ENCODE data around the gene SLC35E3. TPM values are rescaled to one million over a fixed set of nuclear protein-coding genes. Genes with fewer than 3 reads are reported as not detected.
A peak's percentile ranks its signal among the peaks of the same experiment; 100 is the strongest.

Gene SLC35E3
- total and polyA plus RNA-seq, 2 of the 13 experiments (the other 11 are each of a cell fraction or from before 2014, with no cell fraction given): 13.0 to 22.1 TPM

GRCh38 chr12:68804657-68805591 lies 58.9 kb downstream of the SLC35E3 start (continued):
- TF ChIP-seq ZBTB7A (CRISPR knock-in tag; IDR thresholded peaks at IDR 0.05) (peak; percentile 69; the same call in 1 of the 2 replicates), RBFOX2 (IDR thresholded peaks at IDR 0.05; ENCODE audit: low read depth, low read length) (peak; percentile 77), ZNF34 (CRISPR knock-in tag; IDR thresholded peaks at IDR 0.05; ENCODE audit: borderline replicate concordance) (no peak), XBP1 (CRISPR knock-in tag; IDR thresholded peaks at IDR 0.05) (no peak), TBP (CRISPR knock-in tag; IDR thresholded peaks at IDR 0.05) (no peak), ZBTB33 (CRISPR knock-in tag; IDR thresholded peaks at IDR 0.05) (peak; percentile 20; the same call in 1 of the 2 replicates), ZBTB39 (CRISPR knock-in tag; IDR thresholded peaks at IDR 0.05) (no peak), CREB1 (IDR thresholded peaks at IDR 0.05) (no peak), CREB1 (CRISPR knock-in tag; IDR thresholded peaks at IDR 0.05) (peak; percentile 3; the same call in 1 of the 2 replicates), ZBTB37 (CRISPR knock-in tag; IDR thresholded peaks at IDR 0.05) (no peak), ZNF543 (CRISPR knock-in tag; IDR thresholded peaks at IDR 0.05) (peak; percentile 87), ZBTB14 (CRISPR knock-in tag; IDR thresholded peaks at IDR 0.05) (no peak), ZNF577 (CRISPR knock-in tag; IDR thresholded peaks at IDR 0.05; ENCODE audit: borderline replicate concordance, low read depth) (no peak), ZNF260 (CRISPR knock-in tag; IDR thresholded peaks at IDR 0.05; ENCODE audit: borderline replicate concordance, low read depth) (no peak), ZNF570 (CRISPR knock-in tag; IDR thresholded peaks at IDR 0.05; ENCODE audit: borderline replicate concordance) (0 out of 2 replicates have a peak, but pooled peaks have one; percentile 74), GLI4 (CRISPR knock-in tag; IDR thresholded peaks at IDR 0.05; ENCODE audit: borderline replicate concordance) (no peak), KDM4B (CRISPR knock-in tag; IDR thresholded peaks at IDR 0.05) (0 out of 2 replicates have a peak, but pooled peaks have one; percentile 55), SMARCC2 (IDR thresholded peaks at IDR 0.05) (no peak), ZNF737 (CRISPR knock-in tag; IDR thresholded peaks at IDR 0.05; ENCODE audit: borderline replicate concordance) (0 out of 2 replicates have a peak, but pooled peaks have one; percentile 65), ZNF205 (CRISPR knock-in tag; IDR thresholded peaks at IDR 0.05) (no peak; the same call in none of the 2 replicates), HDAC1 (CRISPR knock-in tag; IDR thresholded peaks at IDR 0.05) (peak; percentile 94), IKZF4 (CRISPR knock-in tag; IDR thresholded peaks at IDR 0.05; ENCODE audit: borderline replicate concordance, low read depth, not compliant biosample characterization) (peak; percentile 34), ZNF124 (CRISPR knock-in tag; IDR thresholded peaks at IDR 0.05) (0 out of 2 replicates have a peak, but pooled peaks have one; percentile 46)

All from HepG2 (cell line).